ENCODE data around the gene CORO1A. TPM values are rescaled to one million over a fixed set of nuclear protein-coding genes. Genes with fewer than 3 reads are reported as not detected.
A peak's percentile ranks its signal among the peaks of the same experiment; 100 is the strongest.

The CORO1A gene
- 9.8 TPM for polyA plus RNA-seq (2013, experiment 1 of 4)
- polyA plus RNA-seq (2013, experiment 2 of 4): 6.3 TPM
- polyA plus RNA-seq (2013, experiment 3 of 4): 7.1 TPM
- polyA plus RNA-seq (2013, experiment 4 of 4): 6.0 TPM

DNA sequence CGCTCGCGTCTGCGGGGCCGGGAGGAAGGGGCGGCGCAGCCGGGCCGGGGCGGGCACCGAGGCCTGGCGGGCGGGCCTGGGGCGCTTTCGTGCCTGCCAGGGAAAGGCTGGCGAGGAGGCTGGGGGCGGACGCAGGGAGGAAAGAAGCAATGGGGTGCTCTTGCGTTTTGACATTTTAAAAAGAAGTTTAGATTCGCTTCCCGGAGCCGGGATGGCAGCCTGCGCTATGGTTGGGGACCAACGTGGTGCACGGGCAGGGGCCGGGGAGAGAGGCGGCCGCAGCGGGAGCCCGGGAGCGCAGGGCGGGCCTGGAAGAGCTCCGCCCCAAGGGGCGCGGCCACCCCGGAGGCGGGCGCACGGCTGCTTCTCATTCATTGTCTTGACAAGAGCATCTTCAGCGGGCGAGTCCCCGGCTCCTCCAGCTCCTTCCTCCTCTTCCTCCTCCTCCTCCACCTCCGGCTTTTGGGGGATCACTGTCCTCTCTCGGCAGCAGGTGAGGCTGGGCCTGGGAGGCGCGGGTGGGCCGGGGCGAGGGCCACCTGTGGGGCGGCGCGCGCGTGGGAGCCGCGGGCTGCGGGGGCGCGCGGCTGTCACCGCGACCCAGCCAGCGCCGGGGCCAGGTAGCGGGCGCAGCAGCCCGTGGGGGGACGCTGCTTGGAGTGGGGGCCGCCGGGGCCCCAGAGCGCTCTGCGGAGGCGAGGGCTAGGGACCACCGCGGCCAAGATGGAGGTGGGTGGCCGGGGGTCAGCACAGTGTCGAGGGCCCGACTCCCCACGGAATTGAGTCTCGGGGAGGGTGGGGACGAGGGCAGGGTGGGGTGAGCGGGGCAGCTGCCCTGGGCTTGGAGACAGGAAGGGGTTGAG is at the start of gene CORO1A:
CORO1A (plus strand) TSS at position 370 of the 863 bp plus-strand sequence. CDS start 1,608 bp downstream, outside the sequence.
- H3K36me3 ChIP-seq (ENCODE audit: control insufficient read depth, insufficient read depth, low read length): no peaks in the 10 kb centered on the region
- no peak within 1 kb of the TSS for H3K27ac ChIP-seq (ENCODE audit: insufficient read depth, low read depth, low read length, poor library complexity, severe bottlenecking)
- 5% methylated on average over 81 of the region's 81 CpGs for WGBS, 2 experiments
- H3K27me3 ChIP-seq (ENCODE audit: control insufficient read depth, insufficient read depth, low read length, poor library complexity, severe bottlenecking): peaks cover 28% of the 10 kb centered on the region
- no peaks in the 10 kb centered on the region for H3K4me1 ChIP-seq (ENCODE audit: control insufficient read depth, insufficient read depth, low read length)
- no peaks in the 10 kb centered on the region for H3K9me3 ChIP-seq (ENCODE audit: control insufficient read depth, low read length)
- peak within 1 kb of the TSS; percentile 49 for H3K4me3 ChIP-seq (ENCODE audit: insufficient read depth, low read depth, low read length)

DNA sequence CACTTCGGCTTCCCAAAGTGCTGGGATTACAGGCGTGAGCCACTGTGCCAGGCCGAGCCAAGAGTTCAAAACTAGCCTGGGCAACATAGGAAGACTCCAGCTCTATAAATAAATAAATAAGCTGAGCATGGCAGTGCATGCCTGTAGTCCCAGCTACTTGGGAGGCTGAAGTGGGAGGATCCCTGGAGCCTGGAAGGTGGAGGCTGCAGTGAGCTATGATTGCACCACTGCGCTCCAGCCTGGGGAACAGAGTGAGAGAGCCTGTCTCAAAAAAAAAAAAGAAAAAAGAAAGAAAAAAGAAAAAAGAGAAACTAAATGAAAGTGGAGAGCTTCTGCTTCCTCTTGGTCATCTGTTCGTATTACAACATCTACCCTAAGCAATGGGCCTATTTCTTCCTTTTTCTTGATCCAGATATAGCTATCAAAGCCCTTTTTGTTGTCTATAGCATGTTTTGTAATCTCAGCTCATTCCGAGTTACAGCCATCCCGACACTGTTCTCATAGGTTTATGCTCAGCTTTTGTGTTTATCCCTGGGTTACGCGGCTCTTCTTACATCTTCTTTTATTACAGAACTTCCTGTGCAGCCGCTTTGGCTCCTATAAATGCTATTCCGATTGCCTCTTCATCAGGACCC is 46.3 kb upstream of the CORO1A start:
- Histone ChIP-seq H3K9me3 (ENCODE audit: control insufficient read depth, low read length) (no peaks in the 10 kb centered on the region), H3K4me3 (ENCODE audit: insufficient read depth, low read depth, low read length) (no peak overlapping the region), H3K27ac (ENCODE audit: insufficient read depth, low read depth, low read length, poor library complexity, severe bottlenecking) (no peak overlapping the region), H3K4me1 (ENCODE audit: control insufficient read depth, insufficient read depth, low read length) (no peaks in the 10 kb centered on the region), H3K36me3 (ENCODE audit: control insufficient read depth, insufficient read depth, low read length) (no peaks in the 10 kb centered on the region), H3K27me3 (ENCODE audit: control insufficient read depth, insufficient read depth, low read length, poor library complexity, severe bottlenecking) (no peaks in the 10 kb centered on the region)
- WGBS, 2 experiments: 93 to 94% methylated on average over 11 of the region's 11 CpGs

DNA sequence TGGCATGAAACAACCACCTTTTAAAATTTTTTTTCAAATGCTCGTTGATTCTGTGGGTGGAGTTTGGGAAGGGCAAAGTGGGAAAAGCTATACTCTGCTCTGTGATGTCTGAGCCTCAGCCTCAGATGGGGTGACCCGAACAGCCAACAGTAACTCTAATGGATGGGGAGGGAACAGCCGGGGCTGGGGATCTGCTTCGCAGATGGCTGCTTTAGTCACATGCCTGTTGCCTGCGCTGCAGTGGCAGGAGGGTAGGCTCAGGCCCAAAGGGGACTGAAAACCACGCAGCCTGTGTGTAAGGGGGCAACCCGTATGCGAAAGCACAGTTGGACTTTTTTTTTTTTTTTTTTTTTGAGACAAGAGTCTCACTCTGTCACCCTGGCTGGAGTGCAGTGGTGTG is 45.5 kb upstream of the CORO1A start:
- WGBS, 2 experiments: 85 to 91% methylated on average over 8 of the region's 8 CpGs
- Histone ChIP-seq H3K27me3 (ENCODE audit: control insufficient read depth, insufficient read depth, low read length, poor library complexity, severe bottlenecking) (no peaks in the 10 kb centered on the region), H3K4me1 (ENCODE audit: control insufficient read depth, insufficient read depth, low read length) (no peaks in the 10 kb centered on the region), H3K9me3 (ENCODE audit: control insufficient read depth, low read length) (no peaks in the 10 kb centered on the region), H3K4me3 (ENCODE audit: insufficient read depth, low read depth, low read length) (no peak overlapping the region), H3K36me3 (ENCODE audit: control insufficient read depth, insufficient read depth, low read length) (no peaks in the 10 kb centered on the region), H3K27ac (ENCODE audit: insufficient read depth, low read depth, low read length, poor library complexity, severe bottlenecking) (no peak overlapping the region)

DNA sequence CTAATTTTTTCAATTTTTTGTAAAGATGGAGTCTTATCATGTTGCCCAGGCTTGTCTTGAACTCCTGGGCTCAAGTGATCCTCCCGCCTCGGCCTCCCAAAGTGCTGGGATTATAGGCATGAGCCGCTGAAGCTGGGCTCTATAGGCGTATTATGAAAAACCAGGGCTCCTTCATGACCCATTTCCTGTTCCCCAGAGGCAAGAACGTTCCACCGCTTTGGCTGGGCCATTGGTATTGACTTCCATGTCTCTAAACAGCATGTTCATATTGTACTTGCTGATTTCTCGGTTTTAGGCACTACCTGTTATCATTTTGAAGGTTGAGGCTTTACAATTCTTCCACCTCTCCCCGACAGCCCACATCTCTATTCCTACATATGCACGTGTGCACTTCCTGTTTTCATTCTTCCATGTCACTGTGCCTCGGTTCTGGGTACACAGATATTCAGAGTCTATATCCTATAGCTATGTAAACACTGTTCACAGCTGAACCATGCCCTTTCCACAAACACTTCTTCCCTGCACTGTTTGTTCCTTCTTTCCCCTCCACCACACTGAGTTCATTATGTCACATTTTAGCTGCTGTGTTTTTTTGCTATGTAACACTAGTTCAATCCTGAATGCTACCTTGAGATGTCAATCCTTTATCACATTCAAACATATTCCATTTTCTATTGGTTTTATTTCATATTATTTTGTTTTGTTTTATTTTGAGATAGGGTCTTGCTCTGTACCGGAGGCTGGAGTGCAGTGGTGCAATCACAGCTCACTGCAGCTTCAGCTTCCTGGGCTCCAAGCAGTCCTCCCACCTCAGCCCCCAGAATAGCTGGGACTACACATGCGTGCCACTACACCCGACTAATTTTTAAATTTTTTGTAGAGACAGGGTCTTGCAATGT is 43.6 kb upstream of the CORO1A start:
- no peaks in the 10 kb centered on the region for H3K4me1 ChIP-seq (ENCODE audit: control insufficient read depth, insufficient read depth, low read length)
- H3K36me3 ChIP-seq (ENCODE audit: control insufficient read depth, insufficient read depth, low read length): no peaks in the 10 kb centered on the region
- no peak overlapping the region for H3K27ac ChIP-seq (ENCODE audit: insufficient read depth, low read depth, low read length, poor library complexity, severe bottlenecking)
- H3K4me3 ChIP-seq (ENCODE audit: insufficient read depth, low read depth, low read length): no peak overlapping the region
- H3K27me3 ChIP-seq (ENCODE audit: control insufficient read depth, insufficient read depth, low read length, poor library complexity, severe bottlenecking): no peaks in the 10 kb centered on the region
- WGBS, 2 experiments: 89 to 90% methylated on average over 13 of the region's 13 CpGs
- no peaks in the 10 kb centered on the region for H3K9me3 ChIP-seq (ENCODE audit: control insufficient read depth, low read length)

DNA sequence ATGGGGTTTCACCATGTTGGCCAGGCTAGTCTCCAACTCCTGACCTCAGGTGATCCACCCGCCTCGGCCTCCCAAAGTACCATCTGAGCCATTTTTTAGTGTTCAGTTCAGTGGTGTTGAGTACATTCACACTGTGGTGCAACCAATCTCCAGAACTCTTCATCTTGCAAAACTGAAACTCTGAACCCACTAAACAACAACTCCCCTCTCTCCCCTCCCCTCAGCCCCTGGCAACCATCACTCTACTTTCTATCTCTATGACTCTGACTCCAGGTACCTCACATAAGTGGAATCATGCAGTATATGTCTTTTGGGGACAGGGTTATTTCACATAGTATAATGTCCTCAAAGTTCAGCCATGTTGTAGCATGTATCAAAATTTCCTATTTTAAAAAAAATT is 41.7 kb upstream of the CORO1A start:
- 95 to 96% methylated on average over 2 of the region's 2 CpGs for WGBS, 2 experiments
- H3K27me3 ChIP-seq (ENCODE audit: control insufficient read depth, insufficient read depth, low read length, poor library complexity, severe bottlenecking): no peaks in the 10 kb centered on the region
- no peaks in the 10 kb centered on the region for H3K36me3 ChIP-seq (ENCODE audit: control insufficient read depth, insufficient read depth, low read length)
- H3K4me1 ChIP-seq (ENCODE audit: control insufficient read depth, insufficient read depth, low read length): no peaks in the 10 kb centered on the region
- H3K27ac ChIP-seq (ENCODE audit: insufficient read depth, low read depth, low read length, poor library complexity, severe bottlenecking): no peak overlapping the region
- no peak overlapping the region for H3K4me3 ChIP-seq (ENCODE audit: insufficient read depth, low read depth, low read length)
- H3K9me3 ChIP-seq (ENCODE audit: control insufficient read depth, low read length): no peaks in the 10 kb centered on the region

DNA sequence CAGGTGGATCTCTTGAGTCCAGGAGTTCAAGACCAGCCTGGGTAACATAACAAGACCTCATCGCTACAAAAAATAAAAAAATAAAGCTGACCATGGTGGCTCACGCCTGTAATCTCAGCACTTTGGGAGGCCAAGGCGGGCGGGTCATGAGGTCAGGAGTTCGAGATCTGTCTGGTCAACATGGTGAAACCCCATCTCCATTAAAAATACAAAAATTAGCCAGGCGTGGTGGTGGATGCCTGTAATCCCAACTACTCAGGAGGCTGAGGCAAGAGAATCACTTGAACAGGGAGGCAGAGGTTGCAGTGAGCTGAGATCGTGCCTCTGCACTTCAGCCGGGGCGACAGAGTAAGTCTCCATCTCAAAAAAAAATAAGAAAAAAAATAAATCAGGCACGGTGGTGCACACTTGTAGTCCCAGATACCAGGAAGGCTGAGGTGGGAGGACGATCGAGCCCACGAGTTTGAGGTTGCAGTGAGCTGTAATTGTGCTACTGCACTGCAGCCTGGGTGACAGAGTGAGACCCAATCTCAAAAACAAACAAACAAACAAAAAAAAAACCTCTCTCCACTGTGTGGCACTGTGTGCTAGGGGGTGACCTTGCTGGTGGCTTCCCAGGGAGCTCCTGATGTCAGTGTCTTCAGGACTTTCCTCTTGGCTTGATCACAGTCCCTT is 40.6 kb upstream of the CORO1A start:
- Histone ChIP-seq H3K4me3 (ENCODE audit: insufficient read depth, low read depth, low read length) (no peak overlapping the region), H3K4me1 (ENCODE audit: control insufficient read depth, insufficient read depth, low read length) (no peaks in the 10 kb centered on the region), H3K27ac (ENCODE audit: insufficient read depth, low read depth, low read length, poor library complexity, severe bottlenecking) (no peak overlapping the region), H3K9me3 (ENCODE audit: control insufficient read depth, low read length) (no peaks in the 10 kb centered on the region), H3K36me3 (ENCODE audit: control insufficient read depth, insufficient read depth, low read length) (no peaks in the 10 kb centered on the region), H3K27me3 (ENCODE audit: control insufficient read depth, insufficient read depth, low read length, poor library complexity, severe bottlenecking) (no peaks in the 10 kb centered on the region)
- WGBS, 2 experiments: 86 to 88% methylated on average over 13 of the region's 13 CpGs

DNA sequence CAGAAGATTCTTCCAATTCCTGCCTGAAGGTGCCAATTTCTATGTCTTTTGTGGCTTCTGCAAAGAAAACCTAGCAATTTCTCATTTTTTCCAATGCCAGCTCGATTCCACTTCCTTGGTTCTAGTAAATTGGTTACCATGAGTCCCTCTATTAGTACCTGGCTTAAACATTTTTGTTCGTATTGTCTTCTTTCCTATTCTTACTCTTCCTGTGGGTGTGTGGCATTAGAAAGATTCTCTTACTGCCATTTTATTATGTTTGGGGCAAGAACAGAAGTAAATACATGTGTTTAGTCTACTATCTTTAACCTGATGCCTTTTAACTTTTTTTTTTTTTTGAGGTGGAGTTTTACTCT is 40.1 kb upstream of the CORO1A start:
- Histone ChIP-seq H3K36me3 (ENCODE audit: control insufficient read depth, insufficient read depth, low read length) (no peaks in the 10 kb centered on the region), H3K27me3 (ENCODE audit: control insufficient read depth, insufficient read depth, low read length, poor library complexity, severe bottlenecking) (no peaks in the 10 kb centered on the region), H3K4me1 (ENCODE audit: control insufficient read depth, insufficient read depth, low read length) (no peaks in the 10 kb centered on the region), H3K9me3 (ENCODE audit: control insufficient read depth, low read length) (no peaks in the 10 kb centered on the region), H3K4me3 (ENCODE audit: insufficient read depth, low read depth, low read length) (no peak overlapping the region), H3K27ac (ENCODE audit: insufficient read depth, low read depth, low read length, poor library complexity, severe bottlenecking) (no peak overlapping the region)
- WGBS, 2 experiments: 90 to 91% methylated on average over 2 of the region's 2 CpGs

DNA sequence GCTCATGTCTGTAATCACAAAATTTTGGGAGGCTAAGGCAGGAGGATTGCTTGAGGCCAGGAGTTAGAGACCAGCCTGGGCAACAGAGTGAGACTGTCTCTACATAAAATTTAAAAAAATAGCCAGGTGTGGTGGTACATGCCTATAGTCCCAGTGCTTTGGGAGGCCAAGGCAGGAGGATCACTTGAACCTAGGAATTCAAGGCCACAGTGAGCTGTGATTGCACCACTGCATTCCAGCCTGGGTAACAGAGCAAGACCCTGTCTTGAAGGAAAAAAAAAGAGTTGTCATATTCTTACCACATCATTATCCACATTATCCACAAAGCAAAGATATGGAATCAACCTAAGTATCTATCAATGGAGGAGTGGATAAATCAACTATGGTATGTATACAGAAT is 39.4 kb upstream of the CORO1A start:
- no peak overlapping the region for H3K27ac ChIP-seq (ENCODE audit: insufficient read depth, low read depth, low read length, poor library complexity, severe bottlenecking)
- H3K4me1 ChIP-seq (ENCODE audit: control insufficient read depth, insufficient read depth, low read length): no peaks in the 10 kb centered on the region
- H3K9me3 ChIP-seq (ENCODE audit: control insufficient read depth, low read length): no peaks in the 10 kb centered on the region
- no peaks in the 10 kb centered on the region for H3K36me3 ChIP-seq (ENCODE audit: control insufficient read depth, insufficient read depth, low read length)
- H3K4me3 ChIP-seq (ENCODE audit: insufficient read depth, low read depth, low read length): no peak overlapping the region
- no peaks in the 10 kb centered on the region for H3K27me3 ChIP-seq (ENCODE audit: control insufficient read depth, insufficient read depth, low read length, poor library complexity, severe bottlenecking)

DNA sequence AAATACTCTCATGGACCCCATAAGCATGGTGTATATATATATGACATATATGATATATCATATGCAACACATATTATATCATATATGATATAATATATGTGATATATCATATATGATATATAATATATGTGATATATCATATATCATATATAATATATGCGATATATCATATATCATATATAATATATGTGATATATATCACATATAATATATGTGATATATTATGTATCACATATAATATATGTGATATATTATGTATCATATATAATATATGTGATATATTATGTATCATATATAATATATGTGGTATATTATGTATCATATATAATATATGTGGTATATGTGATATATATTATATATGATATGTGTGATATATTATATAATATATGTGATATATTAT is 38.5 kb upstream of the CORO1A start:
- Histone ChIP-seq H3K4me3 (ENCODE audit: insufficient read depth, low read depth, low read length) (no peak overlapping the region), H3K27me3 (ENCODE audit: control insufficient read depth, insufficient read depth, low read length, poor library complexity, severe bottlenecking) (no peaks in the 10 kb centered on the region), H3K27ac (ENCODE audit: insufficient read depth, low read depth, low read length, poor library complexity, severe bottlenecking) (no peak overlapping the region), H3K36me3 (ENCODE audit: control insufficient read depth, insufficient read depth, low read length) (no peaks in the 10 kb centered on the region), H3K4me1 (ENCODE audit: control insufficient read depth, insufficient read depth, low read length) (no peaks in the 10 kb centered on the region), H3K9me3 (ENCODE audit: control insufficient read depth, low read length) (no peaks in the 10 kb centered on the region)
- WGBS, 2 experiments: no CpG with 5 or more reads among the region's 1 CpG
